Transverse colon (tissue), 4 donors: ENCODE data around the gene PLVAP.

Experiments
- CTCF ChIP-seq, 5 experiments: fragments of 200-600 bp in 3 of 5; fragments of 450-650 bp in 2 of 5; sonication (generic) in 3 of 5; IDR thresholded peaks; 1 replicate in 2 of 5; 2 replicates in 3 of 5; pipeline ENCODE4 v1.5.1; 2016 to 2017; ENCODE audit warnings: antibody characterized with exemption in 5 of 5, inconsistent platforms in 3 of 5, mild to moderate bottlenecking in 2 of 5, moderate library complexity in 1 of 5
- EP300 ChIP-seq: sonication (generic); formaldehyde crosslinking; IDR thresholded peaks from one replicate; pipeline ENCODE4 v1.6.1; 2017; ENCODE audit warnings: antibody characterized with exemption, low read depth
- POLR2A ChIP-seq: fragments of 450-650 bp; IDR thresholded peaks from one replicate; pipeline ENCODE4 v1.6.1; 2016; ENCODE audit warnings: antibody characterized with exemption, mild to moderate bottlenecking, moderate library complexity
- POLR2AphosphoS5 ChIP-seq, 3 donors: sonication (generic); formaldehyde crosslinking; IDR thresholded peaks; one replicate each; pipeline ENCODE4 v1.6.1; 2016; ENCODE audit warnings: antibody characterized with exemption in 3 of 3

- TF ChIP-seq CTCF (IDR thresholded peaks at IDR 0.05), result no peak
- TF ChIP-seq POLR2A, result no peak
- no peak for TF ChIP-seq POLR2AphosphoS5 (IDR thresholded peaks at IDR 0.05)
- no peak for TF ChIP-seq EP300
Observed at GRCh38 chr19:17357724-17358123, 19.4 kb downstream of the PLVAP start.
